OCI-LY1 (cell line): ENCODE data around the gene SVOPL.

Experiments
- EZH2 ChIP-seq: fragments of 200-600 bp; sonication (generic), shearing (Covaris generic); IDR thresholded peaks from 2 replicates; pipeline ENCODE4 v1.8.0; 2017; ENCODE audit warnings: borderline replicate concordance, mixed run types, mild to moderate bottlenecking, antibody characterized with exemption, low read length, moderate library complexity, mixed read lengths
- TF ChIP-seq, protein P1 (sequence below): fragments of 200-600 bp; sonication (generic), shearing (Covaris generic); IDR thresholded peaks from 2 replicates; pipeline ENCODE4 v1.5.1; 2017; ENCODE audit warnings: mild to moderate bottlenecking, antibody characterized with exemption, low read length, moderate library complexity, mixed read lengths

DNA sequence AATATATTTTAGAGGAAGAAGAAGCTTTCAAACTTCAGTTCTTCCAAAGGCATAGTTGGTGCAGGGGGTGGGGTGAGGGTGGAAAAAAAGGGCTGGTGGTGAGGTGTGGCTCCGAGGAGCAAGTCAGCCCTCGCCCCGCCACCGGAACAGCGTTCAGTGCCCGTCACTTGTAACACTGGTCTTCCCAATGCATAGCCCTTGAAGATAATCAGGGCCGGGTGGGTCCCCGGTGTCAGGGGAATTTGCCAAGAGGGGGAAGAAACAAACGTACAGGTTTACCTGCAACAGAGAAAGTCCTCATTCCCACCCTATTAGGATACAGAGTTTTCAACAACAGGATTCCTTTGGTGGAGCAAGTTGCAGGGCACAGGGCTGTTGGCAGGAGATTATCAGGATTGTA is 1.5 kb downstream of the SVOPL start:
- TF ChIP-seq, protein P1, sequence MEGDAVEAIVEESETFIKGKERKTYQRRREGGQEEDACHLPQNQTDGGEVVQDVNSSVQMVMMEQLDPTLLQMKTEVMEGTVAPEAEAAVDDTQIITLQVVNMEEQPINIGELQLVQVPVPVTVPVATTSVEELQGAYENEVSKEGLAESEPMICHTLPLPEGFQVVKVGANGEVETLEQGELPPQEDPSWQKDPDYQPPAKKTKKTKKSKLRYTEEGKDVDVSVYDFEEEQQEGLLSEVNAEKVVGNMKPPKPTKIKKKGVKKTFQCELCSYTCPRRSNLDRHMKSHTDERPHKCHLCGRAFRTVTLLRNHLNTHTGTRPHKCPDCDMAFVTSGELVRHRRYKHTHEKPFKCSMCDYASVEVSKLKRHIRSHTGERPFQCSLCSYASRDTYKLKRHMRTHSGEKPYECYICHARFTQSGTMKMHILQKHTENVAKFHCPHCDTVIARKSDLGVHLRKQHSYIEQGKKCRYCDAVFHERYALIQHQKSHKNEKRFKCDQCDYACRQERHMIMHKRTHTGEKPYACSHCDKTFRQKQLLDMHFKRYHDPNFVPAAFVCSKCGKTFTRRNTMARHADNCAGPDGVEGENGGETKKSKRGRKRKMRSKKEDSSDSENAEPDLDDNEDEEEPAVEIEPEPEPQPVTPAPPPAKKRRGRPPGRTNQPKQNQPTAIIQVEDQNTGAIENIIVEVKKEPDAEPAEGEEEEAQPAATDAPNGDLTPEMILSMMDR = no peak
- no peak for TF ChIP-seq EZH2
